Measurements from ENCODE around the gene HEPACAM.

Gene HEPACAM, protein sequence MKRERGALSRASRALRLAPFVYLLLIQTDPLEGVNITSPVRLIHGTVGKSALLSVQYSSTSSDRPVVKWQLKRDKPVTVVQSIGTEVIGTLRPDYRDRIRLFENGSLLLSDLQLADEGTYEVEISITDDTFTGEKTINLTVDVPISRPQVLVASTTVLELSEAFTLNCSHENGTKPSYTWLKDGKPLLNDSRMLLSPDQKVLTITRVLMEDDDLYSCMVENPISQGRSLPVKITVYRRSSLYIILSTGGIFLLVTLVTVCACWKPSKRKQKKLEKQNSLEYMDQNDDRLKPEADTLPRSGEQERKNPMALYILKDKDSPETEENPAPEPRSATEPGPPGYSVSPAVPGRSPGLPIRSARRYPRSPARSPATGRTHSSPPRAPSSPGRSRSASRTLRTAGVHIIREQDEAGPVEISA

DNA sequence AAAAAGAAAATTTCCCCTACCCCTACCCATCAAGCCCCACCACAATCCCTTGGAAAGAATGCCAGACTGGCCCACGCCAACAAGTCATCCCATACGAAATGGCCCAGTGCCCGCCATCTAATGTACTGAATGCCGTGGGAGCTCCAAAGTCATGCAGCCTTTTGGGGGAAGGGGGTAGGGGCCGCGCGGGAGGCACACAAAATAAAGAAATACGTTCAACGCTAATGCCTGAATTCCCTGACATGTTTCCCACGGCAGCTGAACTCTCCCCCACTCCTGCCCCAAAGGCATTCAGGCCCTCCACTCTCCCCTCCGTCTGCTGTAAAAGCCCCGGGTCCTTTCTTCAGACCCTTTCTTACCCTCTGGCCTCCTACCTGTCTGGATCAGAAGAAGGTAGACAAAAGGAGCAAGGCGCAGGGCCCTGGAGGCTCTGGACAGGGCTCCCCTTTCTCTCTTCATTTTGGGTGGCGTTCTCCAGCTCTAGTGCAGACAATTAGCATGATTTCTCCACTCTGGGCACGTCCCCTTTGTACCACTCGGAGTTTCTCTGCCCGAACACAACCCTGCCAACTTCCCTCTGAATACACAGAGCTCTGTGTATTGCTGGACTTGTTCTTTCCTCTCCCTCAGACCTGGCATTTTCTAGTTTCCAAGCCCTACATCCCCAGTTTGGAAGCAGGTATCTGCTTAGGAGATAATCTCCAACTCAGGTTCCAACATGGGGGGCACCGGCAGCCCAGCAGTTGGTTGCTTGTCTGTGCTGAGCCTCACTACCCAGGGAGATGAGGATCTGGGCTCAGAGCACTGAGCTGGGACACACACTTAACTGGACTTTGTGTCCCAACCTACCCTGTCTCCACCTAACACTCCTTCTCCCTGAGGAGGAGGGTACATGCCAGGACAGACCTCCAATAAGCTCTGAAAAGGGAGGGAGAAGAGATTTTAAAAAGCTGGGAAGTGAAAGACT, at the start of gene HEPACAM:
Gene HEPACAM (minus strand): TSS at position 500 of the 967 bp plus-strand sequence. CDS start 41 bp downstream, at position 459.
- TF ChIP-seq CTCF (IDR thresholded peaks at IDR 0.05; ENCODE audit: low read depth, low read length) = no peak
- TF ChIP-seq, protein P1, sequence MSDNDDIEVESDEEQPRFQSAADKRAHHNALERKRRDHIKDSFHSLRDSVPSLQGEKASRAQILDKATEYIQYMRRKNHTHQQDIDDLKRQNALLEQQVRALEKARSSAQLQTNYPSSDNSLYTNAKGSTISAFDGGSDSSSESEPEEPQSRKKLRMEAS (IDR thresholded peaks at IDR 0.05; ENCODE audit: low read depth, low read length) = no peak
- no peak for TF ChIP-seq POLR2A (IDR thresholded peaks at IDR 0.05; ENCODE audit: extremely low read depth, insufficient read length)
- TF ChIP-seq MYC (IDR thresholded peaks at IDR 0.05; ENCODE audit: low read depth, low read length) = no peak
- no peak within 1 kb of the TSS for H3K4me3 ChIP-seq (ENCODE audit: low read depth, low read length)
- no peak for DNase-seq (ENCODE audit: low read depth)

DNA sequence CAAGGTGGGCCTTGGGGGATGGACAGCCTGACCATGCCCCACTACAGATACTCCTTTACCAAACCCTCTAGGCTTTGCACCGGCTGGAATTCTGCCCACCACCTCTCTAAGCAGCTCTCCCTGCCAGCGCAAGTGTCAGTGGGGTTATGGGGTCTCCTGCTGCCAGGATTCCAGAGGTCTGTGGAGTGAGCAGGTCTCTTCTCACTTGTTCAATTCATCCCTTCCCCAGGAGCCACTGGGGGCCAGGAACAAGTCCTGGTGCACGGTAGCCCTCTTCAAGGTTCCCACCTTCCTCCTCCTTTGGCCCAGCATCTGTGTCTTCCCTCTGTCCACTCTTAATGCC, 48.6 kb upstream of the HEPACAM start:
- DNase-seq (ENCODE audit: low read depth) = no peak
- no peak overlapping the region for H3K4me3 ChIP-seq (ENCODE audit: low read depth, low read length)
- TF ChIP-seq POLR2A (IDR thresholded peaks at IDR 0.05; ENCODE audit: extremely low read depth, insufficient read length) (no peak), MYC (IDR thresholded peaks at IDR 0.05; ENCODE audit: low read depth, low read length) (no peak), CTCF (IDR thresholded peaks at IDR 0.05; ENCODE audit: low read depth, low read length) (no peak)
- TF ChIP-seq, protein P1 (IDR thresholded peaks at IDR 0.05; ENCODE audit: low read depth, low read length) = no peak

- no peak for DNase-seq (ENCODE audit: low read depth)
- H3K4me3 ChIP-seq (ENCODE audit: low read depth, low read length) = no peak overlapping the region
- no peak for TF ChIP-seq MYC (IDR thresholded peaks at IDR 0.05; ENCODE audit: low read depth, low read length)
- TF ChIP-seq, protein P1 (IDR thresholded peaks at IDR 0.05; ENCODE audit: low read depth, low read length) = no peak
- no peak for TF ChIP-seq CTCF (IDR thresholded peaks at IDR 0.05; ENCODE audit: low read depth, low read length)
- TF ChIP-seq POLR2A (IDR thresholded peaks at IDR 0.05; ENCODE audit: extremely low read depth, insufficient read length) = no peak
Measured at GRCh38 chr11:124983674-124984511, 48.0 kb upstream of the HEPACAM start.

DNA sequence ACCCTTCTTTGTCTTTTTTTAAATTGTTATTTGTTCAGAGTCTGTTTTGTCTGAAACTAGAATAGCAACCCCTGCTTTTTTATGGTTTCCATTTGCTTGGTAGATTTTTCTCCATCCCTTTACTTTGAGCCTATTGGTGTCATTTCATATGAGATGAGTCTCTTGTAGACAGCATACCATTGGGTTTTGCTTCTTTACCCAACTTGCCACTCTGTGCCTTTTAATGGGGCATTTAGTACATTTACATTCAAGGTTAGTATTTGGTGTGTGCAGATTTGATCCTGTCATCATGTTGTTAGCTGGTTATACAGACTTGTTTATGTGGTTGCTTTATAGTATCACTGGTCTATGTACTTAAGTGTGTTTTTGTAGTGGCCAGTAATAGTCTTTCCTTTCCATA, 46.2 kb upstream of the HEPACAM start:
- no peak overlapping the region for H3K4me3 ChIP-seq (ENCODE audit: low read depth, low read length)
- TF ChIP-seq, protein P1 (IDR thresholded peaks at IDR 0.05; ENCODE audit: low read depth, low read length) = no peak
- TF ChIP-seq CTCF (IDR thresholded peaks at IDR 0.05; ENCODE audit: low read depth, low read length) (no peak), POLR2A (IDR thresholded peaks at IDR 0.05; ENCODE audit: extremely low read depth, insufficient read length) (no peak), MYC (IDR thresholded peaks at IDR 0.05; ENCODE audit: low read depth, low read length) (no peak)
- no peak for DNase-seq (ENCODE audit: low read depth)

DNA sequence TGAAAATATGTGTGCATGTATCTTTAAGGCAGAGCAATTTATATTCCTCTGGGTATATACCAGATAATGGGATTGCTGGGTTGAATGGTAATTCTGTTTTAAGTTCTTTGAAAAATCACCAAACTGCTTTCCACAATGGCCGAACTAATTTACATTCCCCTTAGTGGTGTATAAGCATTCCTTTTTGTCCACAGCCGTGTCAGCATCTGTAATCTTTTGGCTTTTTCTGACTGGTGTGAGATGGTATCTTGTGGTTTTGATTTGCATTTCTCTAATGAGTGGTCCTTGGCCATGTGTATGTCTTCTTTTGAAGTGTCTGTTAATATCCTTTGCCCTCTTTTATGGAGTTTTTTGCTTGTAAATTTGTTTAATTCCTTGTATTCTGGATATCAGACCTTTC, 42.5 kb upstream of the HEPACAM start:
- TF ChIP-seq CTCF (IDR thresholded peaks at IDR 0.05; ENCODE audit: low read depth, low read length) = no peak
- TF ChIP-seq POLR2A (IDR thresholded peaks at IDR 0.05; ENCODE audit: extremely low read depth, insufficient read length) = no peak
- no peak for TF ChIP-seq MYC (IDR thresholded peaks at IDR 0.05; ENCODE audit: low read depth, low read length)
- TF ChIP-seq, protein P1 (IDR thresholded peaks at IDR 0.05; ENCODE audit: low read depth, low read length) = no peak
- H3K4me3 ChIP-seq (ENCODE audit: low read depth, low read length) = no peak overlapping the region

More for the DNA sequence above, 42.5 kb upstream of the HEPACAM start:
- DNase-seq (ENCODE audit: low read depth) = no peak
